KMS-11 (cell line): ENCODE measurements around the gene INHBB.

Experiments
- H2AFZ ChIP-seq: fragments of 200-600 bp; sonication (generic); 2 replicates; pipeline ENCODE4 v1.6.1; 2016; ENCODE audit warnings: antibody characterized with exemption, mixed run types, low read depth
- H3K27ac ChIP-seq: fragments of 200-600 bp; sonication (generic); 2 replicates; pipeline ENCODE4 v1.6.1; 2016; ENCODE audit warnings: mild to moderate bottlenecking, mixed run types
- H3K27me3 ChIP-seq: fragments of 200-600 bp; sonication (generic); 2 replicates; pipeline ENCODE4 v1.6.1; 2017; ENCODE audit warnings: mild to moderate bottlenecking, low read depth, mixed run types, moderate library complexity; ENCODE audit not compliant: insufficient read depth
- H3K36me3 ChIP-seq: fragments of 200-600 bp; sonication (generic); 2 replicates; pipeline ENCODE4 v1.6.1; 2017; ENCODE audit warnings: mild to moderate bottlenecking, mixed run types; ENCODE audit not compliant: insufficient read depth
- H3K4me1 ChIP-seq: fragments of 200-600 bp; sonication (generic); 2 replicates; pipeline ENCODE4 v1.6.1; 2016; ENCODE audit warnings: mild to moderate bottlenecking, low read depth, mixed run types; ENCODE audit not compliant: poor library complexity, severe bottlenecking
- H3K4me2 ChIP-seq: fragments of 200-600 bp; sonication (generic); 2 replicates; pipeline ENCODE4 v1.7.0; 2016; ENCODE audit warnings: mild to moderate bottlenecking, mixed run types
- H3K4me3 ChIP-seq: fragments of 200-600 bp; sonication (generic); IDR thresholded peaks from 2 replicates; pipeline ENCODE4 v1.6.1; 2017; ENCODE audit warnings: low read depth, low read length, mixed read lengths; ENCODE audit not compliant: insufficient read depth
- H3K79me2 ChIP-seq: fragments of 200-600 bp; sonication (generic); 2 replicates; pipeline ENCODE4 v1.6.1; 2016; ENCODE audit warnings: low read depth, mixed run types; ENCODE audit not compliant: insufficient read depth
- H3K9ac ChIP-seq: fragments of 200-600 bp; sonication (generic); 2 replicates; pipeline ENCODE4 v1.6.1; 2016; ENCODE audit warnings: mild to moderate bottlenecking, mixed run types
- H4K20me1 ChIP-seq: fragments of 200-600 bp; sonication (generic); 2 replicates; pipeline ENCODE4 v1.6.1; 2016; ENCODE audit warnings: mild to moderate bottlenecking, mixed run types; ENCODE audit not compliant: insufficient read depth
- CTCF ChIP-seq: fragments of 200-600 bp; sonication (generic); conservative IDR thresholded peaks from 2 replicates; pipeline ENCODE4 v1.6.1; 2017; ENCODE audit warnings: low read depth, mild to moderate bottlenecking, antibody characterized with exemption, low read length, moderate library complexity, mixed read lengths

INHBB gene

GRCh38 chr2:120317180-120317533, 28.8 kb upstream of the INHBB start:
- no peaks in the 10 kb centered on the region for H4K20me1 ChIP-seq
- no peaks in the 10 kb centered on the region for H3K36me3 ChIP-seq
- H2AFZ ChIP-seq: no peak overlapping the region
- no peaks in the 10 kb centered on the region for H3K27me3 ChIP-seq
- no peak overlapping the region for H3K4me2 ChIP-seq
- H3K27ac ChIP-seq: no peak overlapping the region
- H3K4me1 ChIP-seq: peaks cover 15% of the 10 kb centered on the region
- H3K4me3 ChIP-seq: no peak overlapping the region
- no peak for TF ChIP-seq CTCF
- H3K79me2 ChIP-seq: no peaks in the 10 kb centered on the region
- H3K9ac ChIP-seq: no peak overlapping the region

- Histone ChIP-seq H2AFZ (no peak overlapping the region), H3K9ac (no peak overlapping the region), H3K4me1 (peaks cover 7% of the 10 kb centered on the region), H4K20me1 (no peaks in the 10 kb centered on the region), H3K27me3 (no peaks in the 10 kb centered on the region), H3K79me2 (no peaks in the 10 kb centered on the region), H3K4me3 (no peak overlapping the region), H3K4me2 (no peak overlapping the region), H3K27ac (no peak overlapping the region), H3K36me3 (no peaks in the 10 kb centered on the region)
- no peak for TF ChIP-seq CTCF
Observed at GRCh38 chr2:120317916-120318315, 28.0 kb upstream of the INHBB start.

- H3K4me1 ChIP-seq: peaks cover under 1% of the 10 kb centered on the region
- TF ChIP-seq CTCF: no peak
- H3K36me3 ChIP-seq: no peaks in the 10 kb centered on the region
- H3K4me2 ChIP-seq: no peak overlapping the region
- no peaks in the 10 kb centered on the region for H4K20me1 ChIP-seq
- no peaks in the 10 kb centered on the region for H3K27me3 ChIP-seq
- no peak overlapping the region for H3K4me3 ChIP-seq
- no peaks in the 10 kb centered on the region for H3K79me2 ChIP-seq
- H2AFZ ChIP-seq: no peak overlapping the region
- no peak overlapping the region for H3K27ac ChIP-seq
- H3K9ac ChIP-seq: no peak overlapping the region
Observed at GRCh38 chr2:120318626-120319025, 27.3 kb upstream of the INHBB start.

GRCh38 chr2:120319123-120319522, 26.8 kb upstream of the INHBB start:
- Histone ChIP-seq H2AFZ (no peak overlapping the region), H3K4me1 (no peaks in the 10 kb centered on the region), H3K4me2 (no peak overlapping the region)

More at GRCh38 chr2:120319123-120319522, 26.8 kb upstream of the INHBB start:
- Histone ChIP-seq H3K27me3 (no peaks in the 10 kb centered on the region), H3K27ac (no peak overlapping the region), H4K20me1 (no peaks in the 10 kb centered on the region), H3K4me3 (no peak overlapping the region), H3K79me2 (no peaks in the 10 kb centered on the region), H3K9ac (no peak overlapping the region), H3K36me3 (no peaks in the 10 kb centered on the region)
- TF ChIP-seq CTCF: no peak
